Measurements from ENCODE around the gene CCNB1IP1. TPM values are rescaled to one million over a fixed set of nuclear protein-coding genes. Genes with fewer than 3 reads are reported as not detected.
"Not testable (repeated sequence)": the region's sequence is repeated elsewhere in the genome, so short reads cannot be mapped to it uniquely, and the experiment has no call there.

The CCNB1IP1 gene
- total RNA-seq, 1 experiment from 2014 or later: 127 TPM

GRCh38 chr14:20372796-20373195 is 39.7 kb upstream of the CCNB1IP1 start:
- Histone ChIP-seq H3K36me3 (ENCODE audit: insufficient read depth, low read length) (peaks cover 39% of the 10 kb centered on the region), H3K27ac (ENCODE audit: low read length) (no peak overlapping the region), H3K9ac (ENCODE audit: low read length) (no peak overlapping the region), H3K9me2 (replicated peaks; ENCODE audit: insufficient read depth, low read length) (no peaks in the 10 kb centered on the region), H3K4me1 (ENCODE audit: low read length) (no peaks in the 10 kb centered on the region), H3K9me3 (ENCODE audit: low read length) (no peaks in the 10 kb centered on the region), H4K20me1 (ENCODE audit: insufficient read depth, low read depth, low read length) (no peaks in the 10 kb centered on the region), H2AFZ (ENCODE audit: low read length) (no peak overlapping the region), H3K27me3 (ENCODE audit: low read length) (no peaks in the 10 kb centered on the region), H3K4me2 (ENCODE audit: low read depth, low read length, poor library complexity, severe bottlenecking) (no peak overlapping the region), H3K4me3 (ENCODE audit: low read length) (no peak overlapping the region), H3K79me2 (ENCODE audit: low read length) (no peaks in the 10 kb centered on the region)
- DNase-seq: no peak

- no peak for DNase-seq
- Histone ChIP-seq H3K4me2 (ENCODE audit: low read depth, low read length, poor library complexity, severe bottlenecking) (no peak overlapping the region), H3K4me1 (ENCODE audit: low read length) (no peaks in the 10 kb centered on the region), H3K9ac (ENCODE audit: low read length) (no peak overlapping the region), H3K9me3 (ENCODE audit: low read length) (no peaks in the 10 kb centered on the region), H3K27me3 (ENCODE audit: low read length) (no peaks in the 10 kb centered on the region), H3K9me2 (replicated peaks; ENCODE audit: insufficient read depth, low read length) (no peaks in the 10 kb centered on the region), H3K27ac (ENCODE audit: low read length) (no peak overlapping the region), H3K79me2 (ENCODE audit: low read length) (no peaks in the 10 kb centered on the region), H2AFZ (ENCODE audit: low read length) (no peak overlapping the region), H3K36me3 (ENCODE audit: insufficient read depth, low read length) (peaks cover 26% of the 10 kb centered on the region), H3K4me3 (ENCODE audit: low read length) (no peak overlapping the region), H4K20me1 (ENCODE audit: insufficient read depth, low read depth, low read length) (no peaks in the 10 kb centered on the region)
Observed at GRCh38 chr14:20365928-20366327, 32.8 kb upstream of the CCNB1IP1 start.

DNA sequence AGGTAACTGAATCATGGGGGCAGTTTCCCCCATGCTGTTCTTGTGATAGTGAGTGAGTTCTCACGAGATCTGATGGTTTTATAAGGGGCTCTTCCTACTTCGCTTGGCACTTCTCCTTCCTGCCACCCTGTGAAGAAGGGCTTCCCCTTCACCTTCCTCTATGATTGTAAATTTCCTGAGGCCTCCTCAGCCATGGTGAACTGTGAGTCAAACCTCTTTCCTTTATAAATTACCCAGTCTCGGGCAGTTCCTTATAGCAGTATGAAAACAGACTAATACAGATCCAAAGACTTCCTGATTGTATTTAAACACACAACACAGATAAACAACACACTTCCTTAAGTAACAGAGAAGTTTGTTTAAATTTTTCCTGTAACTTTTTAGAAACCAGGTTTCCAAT is 25.4 kb upstream of the CCNB1IP1 start:
- peaks cover 56% of the 10 kb centered on the region for H3K36me3 ChIP-seq (ENCODE audit: insufficient read depth, low read length)
- H3K9me3 ChIP-seq (ENCODE audit: low read length); H3K27ac ChIP-seq (ENCODE audit: low read length); H3K27me3 ChIP-seq (ENCODE audit: low read length); H3K4me2 ChIP-seq (ENCODE audit: low read depth, low read length, poor library complexity, severe bottlenecking); H2AFZ ChIP-seq (ENCODE audit: low read length); H3K4me1 ChIP-seq (ENCODE audit: low read length); H3K9ac ChIP-seq (ENCODE audit: low read length); H3K79me2 ChIP-seq (ENCODE audit: low read length); DNase-seq; H3K4me3 ChIP-seq (ENCODE audit: low read length); H3K9me2 ChIP-seq (replicated peaks; ENCODE audit: insufficient read depth, low read length); H4K20me1 ChIP-seq (ENCODE audit: insufficient read depth, low read depth, low read length): not testable (repeated sequence)

DNA sequence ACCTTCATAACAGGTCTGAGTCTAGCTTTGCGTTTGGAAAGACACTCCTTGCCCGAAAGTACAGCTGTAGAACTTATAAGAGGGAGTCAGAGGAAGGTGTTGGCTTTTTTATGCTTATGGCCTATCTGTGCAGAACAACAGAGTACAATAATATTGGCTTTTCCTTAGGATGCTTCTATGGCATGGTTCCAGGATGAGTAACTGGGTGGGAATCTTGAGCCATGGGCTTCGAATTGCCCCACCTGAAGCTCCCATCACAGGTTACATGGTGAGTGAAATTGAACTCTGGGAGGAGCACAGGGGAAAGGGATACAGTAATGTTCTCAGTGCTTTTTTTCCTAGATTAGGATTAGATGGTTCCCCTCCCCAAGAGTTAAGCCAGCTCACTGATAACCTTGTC is 23.3 kb upstream of the CCNB1IP1 start:
- H3K9me2 ChIP-seq (replicated peaks; ENCODE audit: insufficient read depth, low read length): no peaks in the 10 kb centered on the region
- no peaks in the 10 kb centered on the region for H3K4me1 ChIP-seq (ENCODE audit: low read length)
- no peaks in the 10 kb centered on the region for H3K9me3 ChIP-seq (ENCODE audit: low read length)
- no peak overlapping the region for H3K9ac ChIP-seq (ENCODE audit: low read length)
- H3K36me3 ChIP-seq (ENCODE audit: insufficient read depth, low read length): peaks cover 71% of the 10 kb centered on the region
- H3K4me2 ChIP-seq (ENCODE audit: low read depth, low read length, poor library complexity, severe bottlenecking): no peak overlapping the region
- H3K27ac ChIP-seq (ENCODE audit: low read length): no peak overlapping the region
- no peak overlapping the region for H2AFZ ChIP-seq (ENCODE audit: low read length)
- no peaks in the 10 kb centered on the region for H3K79me2 ChIP-seq (ENCODE audit: low read length)
- no peaks in the 10 kb centered on the region for H3K27me3 ChIP-seq (ENCODE audit: low read length)
- no peak overlapping the region for H3K4me3 ChIP-seq (ENCODE audit: low read length)
- no peaks in the 10 kb centered on the region for H4K20me1 ChIP-seq (ENCODE audit: insufficient read depth, low read depth, low read length)
- DNase-seq: no peak

DNA sequence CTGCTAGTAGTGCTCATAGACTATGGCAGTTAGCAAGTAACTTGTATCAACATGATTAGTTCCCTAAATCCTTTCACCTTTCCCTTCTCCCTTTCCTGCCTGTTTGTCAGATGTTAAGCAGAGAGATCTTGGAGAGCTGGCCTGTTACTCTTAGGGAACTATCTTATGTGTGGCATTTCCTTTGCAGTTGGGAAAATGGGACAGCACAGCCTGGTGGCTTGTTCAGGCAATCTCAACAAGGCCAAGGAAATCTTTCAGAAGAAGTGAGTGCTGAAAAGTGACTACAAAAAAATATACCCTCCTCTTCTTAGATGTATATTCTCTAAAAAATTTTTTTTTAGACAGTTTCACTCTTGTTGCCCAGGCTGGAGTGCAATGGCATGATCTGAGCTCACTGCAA is 17.8 kb upstream of the CCNB1IP1 start:
- Histone ChIP-seq H2AFZ (ENCODE audit: low read length) (no peak overlapping the region), H3K36me3 (ENCODE audit: insufficient read depth, low read length) (peaks cover 64% of the 10 kb centered on the region), H3K79me2 (ENCODE audit: low read length) (peaks cover 13% of the 10 kb centered on the region), H3K27me3 (ENCODE audit: low read length) (no peaks in the 10 kb centered on the region), H3K9ac (ENCODE audit: low read length) (no peak overlapping the region), H4K20me1 (ENCODE audit: insufficient read depth, low read depth, low read length) (no peaks in the 10 kb centered on the region), H3K4me1 (ENCODE audit: low read length) (no peaks in the 10 kb centered on the region), H3K27ac (ENCODE audit: low read length) (no peak overlapping the region), H3K4me2 (ENCODE audit: low read depth, low read length, poor library complexity, severe bottlenecking) (no peak overlapping the region), H3K9me3 (ENCODE audit: low read length) (no peaks in the 10 kb centered on the region), H3K4me3 (ENCODE audit: low read length) (no peak overlapping the region), H3K9me2 (replicated peaks; ENCODE audit: insufficient read depth, low read length) (no peaks in the 10 kb centered on the region)
- DNase-seq: no peak

GRCh38 chr14:20350282-20350681 is 17.2 kb upstream of the CCNB1IP1 start:
- Histone ChIP-seq H3K9ac (ENCODE audit: low read length) (no peak overlapping the region), H3K4me1 (ENCODE audit: low read length) (no peaks in the 10 kb centered on the region), H3K4me3 (ENCODE audit: low read length) (no peak overlapping the region), H2AFZ (ENCODE audit: low read length) (no peak overlapping the region), H3K79me2 (ENCODE audit: low read length) (peaks cover 19% of the 10 kb centered on the region), H3K4me2 (ENCODE audit: low read depth, low read length, poor library complexity, severe bottlenecking) (no peak overlapping the region), H3K9me3 (ENCODE audit: low read length) (no peaks in the 10 kb centered on the region), H3K36me3 (ENCODE audit: insufficient read depth, low read length) (peaks cover 66% of the 10 kb centered on the region), H3K27me3 (ENCODE audit: low read length) (no peaks in the 10 kb centered on the region), H4K20me1 (ENCODE audit: insufficient read depth, low read depth, low read length) (no peaks in the 10 kb centered on the region), H3K27ac (ENCODE audit: low read length) (no peak overlapping the region), H3K9me2 (replicated peaks; ENCODE audit: insufficient read depth, low read length) (no peaks in the 10 kb centered on the region)
- no peak for DNase-seq

DNA sequence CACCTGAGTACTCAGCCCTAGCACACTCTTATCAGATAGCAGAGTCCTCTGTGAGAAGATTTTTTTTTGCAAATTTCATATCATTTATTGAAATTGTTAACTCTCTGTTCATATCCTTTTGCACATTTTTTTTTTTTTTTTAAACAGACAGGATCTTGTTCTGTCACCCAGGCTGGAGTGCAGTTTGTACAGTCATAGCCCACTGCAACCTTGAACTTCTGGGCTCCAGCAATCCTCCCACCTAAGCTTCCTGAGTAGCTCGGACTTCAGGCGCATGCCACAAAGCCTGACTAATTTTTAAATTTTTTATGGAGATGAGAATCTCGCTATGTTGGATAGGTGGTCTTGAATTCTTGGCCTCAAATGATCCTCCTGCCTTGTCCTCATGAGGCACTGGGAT is 14.7 kb upstream of the CCNB1IP1 start:
- H3K9me2 ChIP-seq (replicated peaks; ENCODE audit: insufficient read depth, low read length): no peaks in the 10 kb centered on the region
- H3K27ac ChIP-seq (ENCODE audit: low read length): no peak overlapping the region
- H3K4me3 ChIP-seq (ENCODE audit: low read length): no peak overlapping the region
- no peak overlapping the region for H3K4me2 ChIP-seq (ENCODE audit: low read depth, low read length, poor library complexity, severe bottlenecking)
- H3K27me3 ChIP-seq (ENCODE audit: low read length): no peaks in the 10 kb centered on the region
- no peak for DNase-seq
- no peaks in the 10 kb centered on the region for H4K20me1 ChIP-seq (ENCODE audit: insufficient read depth, low read depth, low read length)
- no peaks in the 10 kb centered on the region for H3K9me3 ChIP-seq (ENCODE audit: low read length)
- no peak overlapping the region for H2AFZ ChIP-seq (ENCODE audit: low read length)
- H3K79me2 ChIP-seq (ENCODE audit: low read length): peaks cover 38% of the 10 kb centered on the region
- H3K9ac ChIP-seq (ENCODE audit: low read length): no peak overlapping the region
- peaks cover 56% of the 10 kb centered on the region for H3K36me3 ChIP-seq (ENCODE audit: insufficient read depth, low read length)
- H3K4me1 ChIP-seq (ENCODE audit: low read length): peaks cover 11% of the 10 kb centered on the region

DNA sequence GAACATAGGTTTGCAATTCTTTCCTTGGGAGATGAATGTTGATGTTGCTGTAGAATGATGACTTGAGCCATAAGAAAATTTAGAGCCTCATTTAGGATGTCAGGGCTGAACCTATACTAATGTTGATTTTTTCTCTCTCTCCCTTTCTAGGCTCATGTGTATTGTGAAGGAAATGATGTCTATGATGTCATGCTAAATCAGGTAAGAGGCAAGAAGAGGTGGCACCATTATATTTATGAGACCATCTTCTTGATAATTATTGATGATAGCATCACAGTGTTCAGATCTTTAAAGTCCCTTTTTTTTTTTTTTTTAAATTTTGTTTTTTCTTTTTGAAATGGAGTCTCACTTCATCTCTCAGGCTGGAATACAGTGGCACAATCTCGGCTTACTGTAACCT is 13.6 kb upstream of the CCNB1IP1 start:
- Histone ChIP-seq H3K79me2 (ENCODE audit: low read length) (peaks cover 38% of the 10 kb centered on the region), H3K4me3 (ENCODE audit: low read length) (no peak overlapping the region), H4K20me1 (ENCODE audit: insufficient read depth, low read depth, low read length) (no peaks in the 10 kb centered on the region), H3K9ac (ENCODE audit: low read length) (no peak overlapping the region), H3K4me1 (ENCODE audit: low read length) (peaks cover 18% of the 10 kb centered on the region), H2AFZ (ENCODE audit: low read length) (no peak overlapping the region), H3K27me3 (ENCODE audit: low read length) (no peaks in the 10 kb centered on the region), H3K4me2 (ENCODE audit: low read depth, low read length, poor library complexity, severe bottlenecking) (no peak overlapping the region), H3K9me3 (ENCODE audit: low read length) (no peaks in the 10 kb centered on the region), H3K9me2 (replicated peaks; ENCODE audit: insufficient read depth, low read length) (no peaks in the 10 kb centered on the region), H3K27ac (ENCODE audit: low read length) (no peak overlapping the region), H3K36me3 (ENCODE audit: insufficient read depth, low read length) (peaks cover 46% of the 10 kb centered on the region)
- no peak for DNase-seq

DNA sequence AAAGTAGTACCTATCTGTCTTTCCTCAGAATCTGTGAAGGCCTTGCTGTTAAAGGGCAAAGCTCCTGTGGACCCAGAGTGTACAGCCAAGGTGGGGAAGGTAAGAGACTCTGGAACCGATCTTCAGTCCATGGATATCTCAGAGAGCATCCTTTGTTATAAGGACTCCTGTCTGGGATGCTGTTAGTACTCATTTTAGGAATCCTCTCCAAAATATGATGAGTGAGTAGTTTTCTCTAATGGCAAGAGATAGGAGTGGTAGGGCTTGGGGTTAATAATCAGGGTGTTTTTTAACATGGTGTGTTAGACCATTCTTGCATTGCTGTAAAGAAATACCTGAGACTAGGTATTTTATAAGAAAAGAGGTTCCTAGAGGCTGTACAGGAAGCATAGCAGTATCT is 12.3 kb upstream of the CCNB1IP1 start:
- H3K36me3 ChIP-seq (ENCODE audit: insufficient read depth, low read length): peaks cover 35% of the 10 kb centered on the region
- H3K27me3 ChIP-seq (ENCODE audit: low read length): no peaks in the 10 kb centered on the region
- no peaks in the 10 kb centered on the region for H4K20me1 ChIP-seq (ENCODE audit: insufficient read depth, low read depth, low read length)
- H3K27ac ChIP-seq (ENCODE audit: low read length): no peak overlapping the region
- H3K9me3 ChIP-seq (ENCODE audit: low read length): no peaks in the 10 kb centered on the region
- peaks cover 23% of the 10 kb centered on the region for H3K4me1 ChIP-seq (ENCODE audit: low read length)
- H3K9ac ChIP-seq (ENCODE audit: low read length): no peak overlapping the region
- no peak for DNase-seq
- H3K4me3 ChIP-seq (ENCODE audit: low read length): no peak overlapping the region
- no peak overlapping the region for H2AFZ ChIP-seq (ENCODE audit: low read length)
- no peaks in the 10 kb centered on the region for H3K9me2 ChIP-seq (replicated peaks; ENCODE audit: insufficient read depth, low read length)
- peak overlapping the region; percentile 82 for H3K4me2 ChIP-seq (ENCODE audit: low read depth, low read length, poor library complexity, severe bottlenecking)
- H3K79me2 ChIP-seq (ENCODE audit: low read length): peaks cover 35% of the 10 kb centered on the region
